K562 (cell line): ENCODE results near the gene CREM. TPM values are rescaled to one million over a fixed set of nuclear protein-coding genes. Genes with fewer than 3 reads are reported as not detected.
A peak's percentile ranks its signal among the peaks of the same experiment; 100 is the strongest.

ENCODE experiments used
- ATAC-seq: fragments of 200-7000 bp; cut with Tn5 transposase; 3 replicates; pipeline ENCODE4 v1.9.1; 2020; ENCODE audit warnings: moderate library complexity
- BruUV-seq: library from RNA; stranded (reverse); fragments of 400-500 nt; replicated peaks from 2 replicates; lab custom pipeline; 2021; lab: Mats Ljungman, UMichigan
- CTCF ChIA-PET: fragments of 300-600 bp; formaldehyde crosslinking; extraction: SDS; loops from one replicate; lab custom pipeline; 2021; ENCODE audit warnings: low intra/inter-chr PET ratio; lab: Yijun Ruan, JAX
- POLR2A ChIA-PET: fragments of 300-600, 350-650 bp; sonication (Branson Sonifier 250); formaldehyde crosslinking; extraction: SDS; loops from one replicate; lab custom pipeline; 2021; ENCODE audit warnings: antibody characterized with exemption, inconsistent platforms; lab: Yijun Ruan, JAX
- DNase-seq, 4 experiments: peaks; one replicate each; pipeline versions ENCODE4 v3.0.0 to v3.0.0-alpha.2; 2011 to 2018; ENCODE audit warnings: low spot score in 3 of 4, mixed read lengths in 3 of 4; ENCODE audit errors: extremely low read depth in 1 of 4
- FAIRE-seq: peaks from 2 replicates; lab custom pipeline; 2011; peaks lifted over from hg19 to GRCh38; lab: Jason Lieb, UNC
- H2AFZ ChIP-seq: 2 replicates; pipeline ENCODE4 v1.6.0; 2011; ENCODE audit warnings: low read depth, low read length, control low read depth, inconsistent platforms
- H3K27ac ChIP-seq: fragments of 200-600 bp; 3 replicates; pipeline ENCODE4 v1.8.0; 2011; ENCODE audit warnings: low read depth, mild to moderate bottlenecking, control low read depth, inconsistent platforms, low read length, moderate library complexity, mixed read lengths; ENCODE audit errors: extremely low read depth
- H3K27me3 ChIP-seq, 2 experiments: fragments of 300-600 bp in 1 of 2; 2 replicates in 1 of 2; 3 replicates in 1 of 2; pipeline versions ENCODE4 v1.6.0 to v1.8.0; 2011; ENCODE audit warnings: inconsistent platforms in 2 of 2, low read length in 2 of 2, mild to moderate bottlenecking in 1 of 2, mixed read lengths in 1 of 2, moderate library complexity in 1 of 2; ENCODE audit not compliant: control insufficient read depth in 2 of 2, insufficient read depth in 2 of 2
- H3K36me3 ChIP-seq: fragments of 300-600 bp; 3 replicates; pipeline ENCODE4 v1.8.0; 2011; ENCODE audit warnings: mild to moderate bottlenecking, low read length, inconsistent platforms; ENCODE audit not compliant: control insufficient read depth, insufficient read depth
- H3K4me1 ChIP-seq, 2 experiments: fragments of 200-600 bp in 1 of 2; replicated peaks in 1 of 2; 2 replicates in 1 of 2; 3 replicates in 1 of 2; pipeline versions ENCODE4 v1.5.1 to v1.8.0; 2011; ENCODE audit warnings: inconsistent platforms in 2 of 2, low read length in 2 of 2, mild to moderate bottlenecking in 1 of 2, mixed read lengths in 1 of 2, moderate library complexity in 1 of 2; ENCODE audit not compliant: control insufficient read depth in 2 of 2, insufficient read depth in 2 of 2
- H3K4me2 ChIP-seq: 2 replicates; pipeline ENCODE4 v1.6.1; 2011; ENCODE audit warnings: low read length, control low read depth, inconsistent platforms, mixed read lengths; ENCODE audit not compliant: insufficient read depth
- H3K4me3 ChIP-seq: fragments of 200-600 bp; sonication (generic), shearing (Covaris generic); 2 replicates; pipeline ENCODE4 v1.5.1; 2016; ENCODE audit warnings: control low read depth, inconsistent platforms
- H3K79me2 ChIP-seq: fragments of 200-600 bp; 3 replicates; pipeline ENCODE4 v1.8.0; 2011; ENCODE audit warnings: low read length, inconsistent platforms; ENCODE audit not compliant: control insufficient read depth, insufficient read depth
- H3K9ac ChIP-seq, 2 experiments: 2 replicates each; pipeline versions ENCODE4 v1.6.0 to v1.6.1; 2011; ENCODE audit warnings: low read depth in 2 of 2, low read length in 2 of 2, control low read depth in 1 of 2, inconsistent platforms in 1 of 2, mild to moderate bottlenecking in 1 of 2, mixed read lengths in 1 of 2; ENCODE audit not compliant: insufficient read depth in 1 of 2
- H3K9me1 ChIP-seq: one replicate; pipeline ENCODE4 v1.6.0; 2011; ENCODE audit warnings: inconsistent platforms, mild to moderate bottlenecking, low read length, moderate library complexity; ENCODE audit not compliant: control insufficient read depth, insufficient read depth
- H3K9me3 ChIP-seq: replicated peaks from 2 replicates; pipeline ENCODE4 v1.5.1; 2011; ENCODE audit warnings: low read depth, low read length, inconsistent platforms; ENCODE audit not compliant: control insufficient read depth, insufficient read depth
- H4K20me1 ChIP-seq: replicated peaks from 2 replicates; pipeline ENCODE4 v1.6.1; 2011; ENCODE audit warnings: low read length, inconsistent platforms, mixed read lengths; ENCODE audit not compliant: control insufficient read depth, insufficient read depth
- CLOCK ChIP-seq: fragments of 250-450 bp; sonication (Bioruptor Pico); IDR thresholded peaks from 2 replicates; pipeline ENCODE4 v1.4.0; 2020; ENCODE audit warnings: mild to moderate bottlenecking, moderate library complexity, borderline replicate concordance
- MECOM ChIP-seq: fragments of 250-450 bp; sonication (Bioruptor Pico); IDR thresholded peaks from 2 replicates; pipeline ENCODE4 v1.8.0; 2022; ENCODE audit warnings: inconsistent platforms
- NEUROD1 ChIP-seq: fragments of 150-350 bp; IDR thresholded peaks from 2 replicates; pipeline ENCODE4 v1.6.1; 2014; ENCODE audit warnings: borderline replicate concordance, low read length, low read depth; ENCODE audit not compliant: partially characterized antibody
- RB1 ChIP-seq: fragments of 450-650 bp; IDR thresholded peaks from 2 replicates; pipeline ENCODE4 v1.6.1; 2017; ENCODE audit warnings: low read depth, mild to moderate bottlenecking
- RHOXF2B ChIP-seq: fragments of 250-450 bp; sonication (Bioruptor Pico); conservative IDR thresholded peaks from 2 replicates; pipeline ENCODE4 v1.5.1; 2021
- ZNF24 ChIP-seq: fragments of 450-650 bp; IDR thresholded peaks from 2 replicates; pipeline ENCODE4 v1.6.1; 2016
- WGBS: fragments of 100-300 bp; shearing (Covaris generic); methylation state at CpG from one replicate; pipeline ENCODE4 v1.1.6; 2016; ENCODE audit warnings: low coverage, mixed read lengths; ENCODE audit not compliant: insufficient coverage; ENCODE audit errors: missing lambda C conversion rate; 5-methylcytosine and 5-hydroxymethylcytosine counted together
- in situ Hi-C: fragments of 300-500 bp; cut with MboI; formaldehyde crosslinking; loops from 4 replicates; pipeline ENCODE4 v1.15.0; 2018; ENCODE audit warnings: inconsistent platforms, mixed read lengths
- intact Hi-C: fragments of 100-400 bp; cut with micrococcal nuclease; formaldehyde crosslinking; loops from 2 replicates; pipeline ENCODE4 v1.14.2; 2022
- polyA plus RNA-seq, 8 experiments: library from polyadenylated mRNA; depleted of rRNA in 4 of 8; stranded (reverse) in 5 of 8; unstranded in 3 of 8; fragments of >200 nt; fragmentation: Nextera tagmentation in 2 of 8; fragmentation: Illumina TruSeq in 1 of 8; extraction: Ambion mirVana in 2 of 8; extraction: Trizol in 1 of 8; gene quantifications; 2 replicates each; pipeline versions ENCODE4 v1.2.1 to v1.2.3, GENCODE V29; 2011 to 2014; ENCODE audit warnings: inconsistent platforms in 1 of 8, missing spikeins in 1 of 8
- total RNA-seq, 7 experiments: library from RNA; depleted of rRNA in 6 of 7; stranded (reverse); fragments of >200 nt in 6 of 7; fragmentation: Illumina TruSeq in 2 of 7; extraction: Trizol in 2 of 7; gene quantifications; 2 replicates each; pipeline versions ENCODE4 v1.2.1 to v1.2.3, GENCODE V29; 2011 to 2021; ENCODE audit warnings: low replicate concordance in 1 of 7

Gene CREM
- total and polyA plus RNA-seq, 9 of the 15 experiments (the other 6 are each of a cell fraction or from before 2014, with no cell fraction given): 39.1 to 70.2 (median 48.3) TPM

- TF ChIP-seq CLOCK (CRISPR knock-in tag) (no peak), RB1 (no peak), RHOXF2B (no peak)
Measured at GRCh38 chr10:35206274-35206673, 79.6 kb downstream of the CREM start (continued).

- ATAC-seq (peak; percentile 54), FAIRE-seq (no peak), DNase-seq (no peak)
- BruUV-seq: no TSS peak
- no peaks in the 10 kb centered on the region for H3K9me1 ChIP-seq
- no peak overlapping the region for H3K27ac ChIP-seq
- intact Hi-C loops (no loop called here), in situ Hi-C loops (no loop called here)
- H3K4me1 ChIP-seq: peaks cover 5 to 6% of the 10 kb centered on the region in 2 experiments; a peak in 3 of 5 replicates
- no peak overlapping the region for H3K9ac ChIP-seq
- H4K20me1 ChIP-seq: no peaks in the 10 kb centered on the region
- WGBS: 42% methylated on average over 5 of the region's 5 CpGs
- ChIA-PET CTCF (no interaction called here), POLR2A (interaction anchor here (0.6 to 2.0 kb wide), 2 partner anchors 13 to 178 kb away, joined by 3 to 8 read pairs; no protein-coding TSS in a partner anchor)
- peak; percentile 94 for TF ChIP-seq ZNF24
- TF ChIP-seq MECOM: peak; percentile 16; the same call in 1 of the 2 replicates
- TF ChIP-seq NEUROD1: no peak
- H3K9me3 ChIP-seq: no peaks in the 10 kb centered on the region
- no peaks in the 10 kb centered on the region for H3K27me3 ChIP-seq
- H3K36me3 ChIP-seq: peaks cover 6% of the 10 kb centered on the region; the same call in 1 of the 3 replicates
- H3K79me2 ChIP-seq: peaks cover 3% of the 10 kb centered on the region; the same call in 1 of the 3 replicates
- H3K4me2 ChIP-seq: no peak overlapping the region
- no peak overlapping the region for H2AFZ ChIP-seq
- no peak overlapping the region for H3K4me3 ChIP-seq
Measured at GRCh38 chr10:35208536-35208935, 81.9 kb downstream of the CREM start.
